Gastrocnemius medialis (tissue), 4 donors: ENCODE measurements around the gene ITPR1. TPM values are rescaled to one million over a fixed set of nuclear protein-coding genes. Genes with fewer than 3 reads are reported as not detected.

Experiments
- ATAC-seq, 2 donors: fragments of 150-250 bp; one replicate each; pipeline ENCODE4 v1.9.1; 2016
- DNase-seq, 2 donors: peaks; one replicate each; pipeline ENCODE4 v3.0.0-alpha.2; 2019
- H3K27ac ChIP-seq, 4 donors: fragments of 200-600 bp; sonication (generic); 1 replicate in 1 of 4; 2 replicates in 3 of 4; pipeline ENCODE4 v1.5.1; 2016 to 2018; ENCODE audit warnings: mild to moderate bottlenecking in 2 of 4, moderate library complexity in 1 of 4
- H3K27me3 ChIP-seq, 3 donors: fragments of 200-600 bp; sonication (generic) in 2 of 3; 1 replicate in 1 of 3; 2 replicates in 2 of 3; pipeline versions ENCODE4 v1.5.1 to v1.6.0; 2016 to 2019; ENCODE audit warnings: mild to moderate bottlenecking in 1 of 3, moderate library complexity in 1 of 3
- H3K36me3 ChIP-seq, 2 donors: fragments of 200-600 bp; sonication (generic) in 1 of 2; one replicate each; pipeline ENCODE4 v1.5.1; 2017 to 2018
- H3K4me1 ChIP-seq, 2 donors: fragments of 200-600 bp; sonication (generic) in 1 of 2; one replicate each; pipeline ENCODE4 v1.5.1; 2016 to 2017; ENCODE audit warnings: mild to moderate bottlenecking in 2 of 2
- H3K4me3 ChIP-seq, 4 donors: fragments of 200-600 bp; sonication (generic) in 3 of 4; 1 replicate in 1 of 4; 2 replicates in 3 of 4; pipeline ENCODE4 v1.5.1; 2016 to 2019; ENCODE audit warnings: mild to moderate bottlenecking in 2 of 4
- H3K9me3 ChIP-seq, 3 donors: fragments of 200-600 bp; sonication (generic) in 2 of 3; 1 replicate in 1 of 3; 2 replicates in 2 of 3; pipeline ENCODE4 v1.5.1; 2016 to 2019
- CTCF ChIP-seq, 5 experiments: fragments of 450-650 bp in 3 of 5; fragments of 200-600 bp in 2 of 5; sonication (generic) in 2 of 5; IDR thresholded peaks in 4 of 5; conservative IDR thresholded peaks in 1 of 5; 1 replicate in 4 of 5; 2 replicates in 1 of 5; pipeline ENCODE4 v1.5.1; 2016 to 2019; ENCODE audit warnings: antibody characterized with exemption in 5 of 5, mild to moderate bottlenecking in 3 of 5, moderate library complexity in 3 of 5
- POLR2A ChIP-seq, 2 donors: fragments of 450-650 bp; IDR thresholded peaks; one replicate each; pipeline ENCODE4 v1.6.1; 2017; ENCODE audit warnings: antibody characterized with exemption in 2 of 2, mild to moderate bottlenecking in 2 of 2, moderate library complexity in 2 of 2
- in situ Hi-C, 4 donors: fragments of 200-750 bp; cut with MboI; loops; one replicate each; pipeline versions ENCODE4 v1.15.0 to v1.8.0; 2017; ENCODE audit warnings: low sequenced_read_pairs in 4 of 4
- intact Hi-C: fragments of 100-400 bp; cut with DNase I; formaldehyde crosslinking; loops from one replicate; pipeline ENCODE4 v1.15.1; 2023; ENCODE audit warnings: low total_unique reads
- total RNA-seq, 4 donors: library from RNA; depleted of rRNA; stranded (reverse); fragments of >200 nt; gene quantifications; one replicate each; pipeline versions ENCODE4 v1.1.0 to v1.2.3, GENCODE V29; 2016

ITPR1 gene
- total RNA-seq, 4 donors from 2014 or later, result 5.5 to 21.7 (median 11.3) TPM

DNA sequence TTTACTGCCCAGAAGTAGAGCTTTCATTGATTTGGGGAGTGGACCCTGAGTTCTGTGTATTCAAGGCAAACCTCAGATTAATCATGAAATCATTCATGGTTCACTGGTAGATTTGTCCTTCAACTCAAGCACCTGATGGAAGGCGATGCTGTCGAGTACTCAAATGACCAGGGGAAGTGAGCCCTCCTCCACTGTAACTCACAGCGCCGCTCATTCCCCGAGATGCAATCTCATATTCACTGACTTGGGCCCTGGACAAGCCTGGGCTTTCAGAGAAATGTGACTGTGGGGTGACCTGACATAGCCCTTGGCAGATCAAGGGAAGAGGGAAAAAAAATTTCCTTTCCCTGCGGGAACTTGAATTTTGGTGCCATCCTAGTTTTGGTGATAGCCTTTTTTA lies 329.4 kb downstream of the ITPR1 start:
- peak in 1 of 2 donors; percentile 10 for ATAC-seq
- Histone ChIP-seq H3K4me1 (peaks cover 32 to 42% of the 10 kb centered on the region in 2 donors), H3K27me3 (no peaks in the 10 kb centered on the region), H3K4me3 (no peak overlapping the region), H3K36me3 (peaks cover 0 to 7% of the 10 kb centered on the region in 2 donors), H3K9me3 (no peaks in the 10 kb centered on the region), H3K27ac (peak overlapping the region in 1 of 4 donors; percentile 16)
- TF ChIP-seq CTCF (IDR thresholded peaks at IDR 0.05 in 4 of 5, conservative IDR thresholded peaks at IDR 0.05 in 1 of 5), result no peak
- peak in 1 of 2 donors; percentile 55 for DNase-seq
- in situ Hi-C loops (loop anchor here in 1 of 4 donors (10.0 kb wide), 1 partner anchor 98 kb away; no protein-coding TSS in a partner anchor), intact Hi-C loops (no loop called here)

GRCh38 chr3:4823385-4823784 lies 330.2 kb downstream of the ITPR1 start:
- intact Hi-C loops, result no loop called here
- Histone ChIP-seq H3K27me3 (no peaks in the 10 kb centered on the region), H3K36me3 (no peaks in the 10 kb centered on the region), H3K9me3 (no peaks in the 10 kb centered on the region), H3K4me1 (peaks cover 39 to 48% of the 10 kb centered on the region in 2 donors), H3K27ac (peak overlapping the region in 1 of 4 donors; percentile 89), H3K4me3 (no peak overlapping the region)
- ATAC-seq (no peak), DNase-seq (no peak)
- in situ Hi-C loops, result loop anchor here in 1 of 4 donors (10.0 kb wide), 1 partner anchor 99 kb away; no protein-coding TSS in a partner anchor
- TF ChIP-seq CTCF (IDR thresholded peaks at IDR 0.05 in 4 of 5, conservative IDR thresholded peaks at IDR 0.05 in 1 of 5) (no peak), POLR2A (IDR thresholded peaks at IDR 0.05) (no peak)

- intact Hi-C loops, result no loop called here
- in situ Hi-C loops, result loop anchor here in 1 of 4 donors (10.0 kb wide), 1 partner anchor 99 kb away; no protein-coding TSS in a partner anchor
Measured at GRCh38 chr3:4823986-4824925, 331.1 kb downstream of the ITPR1 start.

DNA sequence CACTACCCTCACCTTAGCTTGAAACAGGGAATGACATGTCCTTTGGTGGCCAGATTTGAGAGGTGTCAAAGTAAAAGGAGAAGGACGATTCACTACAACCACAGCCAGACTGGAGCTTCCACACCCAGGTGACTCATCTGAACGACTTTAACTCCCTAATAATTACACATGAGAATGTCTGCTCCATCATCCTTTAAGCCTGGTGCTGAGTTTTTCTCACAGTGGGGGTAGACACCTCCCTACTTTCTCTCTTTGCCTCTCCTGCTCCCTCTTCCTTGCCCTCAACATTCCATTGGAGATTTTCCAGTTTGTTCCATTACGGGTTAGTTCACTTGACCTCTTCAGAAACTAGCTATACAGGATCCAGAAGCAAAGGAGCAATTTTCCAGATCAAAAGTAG lies 331.8 kb downstream of the ITPR1 start:
- TF ChIP-seq CTCF (IDR thresholded peaks at IDR 0.05 in 4 of 5, conservative IDR thresholded peaks at IDR 0.05 in 1 of 5) (no peak), POLR2A (IDR thresholded peaks at IDR 0.05) (no peak)
- ATAC-seq (peak; percentile 56 to 73), DNase-seq (peak in 1 of 2 donors; percentile 49)
- H3K9me3 ChIP-seq, result no peaks in the 10 kb centered on the region
- no peaks in the 10 kb centered on the region for H3K27me3 ChIP-seq
- H3K4me1 ChIP-seq, result peaks cover 48 to 56% of the 10 kb centered on the region in 2 donors
- peak overlapping the region; percentile 80 to 89 (median 86) for H3K27ac ChIP-seq
- H3K36me3 ChIP-seq, result no peaks in the 10 kb centered on the region
- intact Hi-C loops (loop anchor here (5.0 kb wide), 2 partner anchors 83 to 227 kb away; no protein-coding TSS in a partner anchor), in situ Hi-C loops (loop anchor here in 1 of 4 donors (10.0 kb wide), 1 partner anchor 100 kb away; no protein-coding TSS in a partner anchor)
- no peak overlapping the region for H3K4me3 ChIP-seq

More at GRCh38 chr3:4823986-4824925, 331.1 kb downstream of the ITPR1 start:
- Histone ChIP-seq H3K4me3 (no peak overlapping the region), H3K4me1 (peaks cover 47 to 56% of the 10 kb centered on the region in 2 donors), H3K36me3 (no peaks in the 10 kb centered on the region), H3K27me3 (no peaks in the 10 kb centered on the region), H3K9me3 (no peaks in the 10 kb centered on the region), H3K27ac (peak overlapping the region; percentile 80 to 89 (median 86))
- DNase-seq, result no peak
- no peak for TF ChIP-seq CTCF (IDR thresholded peaks at IDR 0.05 in 4 of 5, conservative IDR thresholded peaks at IDR 0.05 in 1 of 5)
- no peak for TF ChIP-seq POLR2A (IDR thresholded peaks at IDR 0.05)
- ATAC-seq, result peak; percentile 10 to 16
